K562 (cell line): ENCODE data around the gene COLQ. TPM values are rescaled to one million over a fixed set of nuclear protein-coding genes. Genes with fewer than 3 reads are reported as not detected.

Experiments
- ATAC-seq: fragments of 200-7000 bp; cut with Tn5 transposase; 3 replicates; pipeline ENCODE4 v1.9.1; 2020; ENCODE audit warnings: moderate library complexity
- BruUV-seq: library from RNA; stranded (reverse); fragments of 400-500 nt; replicated peaks from 2 replicates; lab custom pipeline; 2021; lab: Mats Ljungman, UMichigan
- CTCF ChIA-PET: fragments of 300-600 bp; formaldehyde crosslinking; extraction: SDS; loops from one replicate; lab custom pipeline; 2021; ENCODE audit warnings: low intra/inter-chr PET ratio; lab: Yijun Ruan, JAX
- POLR2A ChIA-PET: fragments of 300-600, 350-650 bp; sonication (Branson Sonifier 250); formaldehyde crosslinking; extraction: SDS; loops from one replicate; lab custom pipeline; 2021; ENCODE audit warnings: antibody characterized with exemption, inconsistent platforms; lab: Yijun Ruan, JAX
- DNase-seq, 4 experiments: peaks; one replicate each; pipeline versions ENCODE4 v3.0.0 to v3.0.0-alpha.2; 2011 to 2018; ENCODE audit warnings: low spot score in 3 of 4, mixed read lengths in 3 of 4; ENCODE audit errors: extremely low read depth in 1 of 4
- FAIRE-seq: peaks from 2 replicates; lab custom pipeline; 2011; peaks lifted over from hg19 to GRCh38; lab: Jason Lieb, UNC
- H2AFZ ChIP-seq: 2 replicates; pipeline ENCODE4 v1.6.0; 2011; ENCODE audit warnings: low read depth, low read length, control low read depth, inconsistent platforms
- H3K27ac ChIP-seq: fragments of 200-600 bp; 3 replicates; pipeline ENCODE4 v1.8.0; 2011; ENCODE audit warnings: low read depth, mild to moderate bottlenecking, control low read depth, inconsistent platforms, low read length, moderate library complexity, mixed read lengths; ENCODE audit errors: extremely low read depth
- H3K27me3 ChIP-seq, 2 experiments: fragments of 300-600 bp in 1 of 2; 2 replicates in 1 of 2; 3 replicates in 1 of 2; pipeline versions ENCODE4 v1.6.0 to v1.8.0; 2011; ENCODE audit warnings: inconsistent platforms in 2 of 2, low read length in 2 of 2, mild to moderate bottlenecking in 1 of 2, mixed read lengths in 1 of 2, moderate library complexity in 1 of 2; ENCODE audit not compliant: control insufficient read depth in 2 of 2, insufficient read depth in 2 of 2
- H3K36me3 ChIP-seq: fragments of 300-600 bp; 3 replicates; pipeline ENCODE4 v1.8.0; 2011; ENCODE audit warnings: mild to moderate bottlenecking, low read length, inconsistent platforms; ENCODE audit not compliant: control insufficient read depth, insufficient read depth
- H3K4me1 ChIP-seq, 2 experiments: fragments of 200-600 bp in 1 of 2; replicated peaks in 1 of 2; 2 replicates in 1 of 2; 3 replicates in 1 of 2; pipeline versions ENCODE4 v1.5.1 to v1.8.0; 2011; ENCODE audit warnings: inconsistent platforms in 2 of 2, low read length in 2 of 2, mild to moderate bottlenecking in 1 of 2, mixed read lengths in 1 of 2, moderate library complexity in 1 of 2; ENCODE audit not compliant: control insufficient read depth in 2 of 2, insufficient read depth in 2 of 2
- H3K4me2 ChIP-seq: 2 replicates; pipeline ENCODE4 v1.6.1; 2011; ENCODE audit warnings: low read length, control low read depth, inconsistent platforms, mixed read lengths; ENCODE audit not compliant: insufficient read depth
- H3K4me3 ChIP-seq: fragments of 200-600 bp; sonication (generic), shearing (Covaris generic); 2 replicates; pipeline ENCODE4 v1.5.1; 2016; ENCODE audit warnings: control low read depth, inconsistent platforms
- H3K79me2 ChIP-seq: fragments of 200-600 bp; 3 replicates; pipeline ENCODE4 v1.8.0; 2011; ENCODE audit warnings: low read length, inconsistent platforms; ENCODE audit not compliant: control insufficient read depth, insufficient read depth
- H3K9ac ChIP-seq, 2 experiments: 2 replicates each; pipeline versions ENCODE4 v1.6.0 to v1.6.1; 2011; ENCODE audit warnings: low read depth in 2 of 2, low read length in 2 of 2, control low read depth in 1 of 2, inconsistent platforms in 1 of 2, mild to moderate bottlenecking in 1 of 2, mixed read lengths in 1 of 2; ENCODE audit not compliant: insufficient read depth in 1 of 2
- H3K9me1 ChIP-seq: one replicate; pipeline ENCODE4 v1.6.0; 2011; ENCODE audit warnings: inconsistent platforms, mild to moderate bottlenecking, low read length, moderate library complexity; ENCODE audit not compliant: control insufficient read depth, insufficient read depth
- H3K9me3 ChIP-seq: replicated peaks from 2 replicates; pipeline ENCODE4 v1.5.1; 2011; ENCODE audit warnings: low read depth, low read length, inconsistent platforms; ENCODE audit not compliant: control insufficient read depth, insufficient read depth
- H4K20me1 ChIP-seq: replicated peaks from 2 replicates; pipeline ENCODE4 v1.6.1; 2011; ENCODE audit warnings: low read length, inconsistent platforms, mixed read lengths; ENCODE audit not compliant: control insufficient read depth, insufficient read depth
- ZNF134 ChIP-seq: fragments of 250-450 bp; sonication (Bioruptor Pico); conservative IDR thresholded peaks from 2 replicates; pipeline ENCODE4 v1.4.0; 2020
- ZNF398 ChIP-seq: fragments of 250-450 bp; sonication (Bioruptor Pico); IDR thresholded peaks from 2 replicates; pipeline ENCODE4 v1.8.0; 2021; ENCODE audit warnings: moderate library complexity, mild to moderate bottlenecking, inconsistent platforms
- WGBS: fragments of 100-300 bp; shearing (Covaris generic); methylation state at CpG from one replicate; pipeline ENCODE4 v1.1.6; 2016; ENCODE audit warnings: low coverage, mixed read lengths; ENCODE audit not compliant: insufficient coverage; ENCODE audit errors: missing lambda C conversion rate; 5-methylcytosine and 5-hydroxymethylcytosine counted together
- in situ Hi-C: fragments of 300-500 bp; cut with MboI; formaldehyde crosslinking; loops from 4 replicates; pipeline ENCODE4 v1.15.0; 2018; ENCODE audit warnings: inconsistent platforms, mixed read lengths
- intact Hi-C: fragments of 100-400 bp; cut with micrococcal nuclease; formaldehyde crosslinking; loops from 2 replicates; pipeline ENCODE4 v1.14.2; 2022
- polyA plus RNA-seq, 8 experiments: library from polyadenylated mRNA; depleted of rRNA in 4 of 8; stranded (reverse) in 5 of 8; unstranded in 3 of 8; fragments of >200 nt; fragmentation: Nextera tagmentation in 2 of 8; fragmentation: Illumina TruSeq in 1 of 8; extraction: Ambion mirVana in 2 of 8; extraction: Trizol in 1 of 8; gene quantifications; 2 replicates each; pipeline versions ENCODE4 v1.2.1 to v1.2.3, GENCODE V29; 2011 to 2014; ENCODE audit warnings: inconsistent platforms in 1 of 8, missing spikeins in 1 of 8
- total RNA-seq, 7 experiments: library from RNA; depleted of rRNA in 6 of 7; stranded (reverse); fragments of >200 nt in 6 of 7; fragmentation: Illumina TruSeq in 2 of 7; extraction: Trizol in 2 of 7; gene quantifications; 2 replicates each; pipeline versions ENCODE4 v1.2.1 to v1.2.3, GENCODE V29; 2011 to 2021; ENCODE audit warnings: low replicate concordance in 1 of 7

The COLQ gene
- total and polyA plus RNA-seq, 9 of the 15 experiments (the other 6 are each of a cell fraction or from before 2014, with no cell fraction given), result 0.04 to 0.36 (median 0.27) TPM; not detected in 4

- TF ChIP-seq ZNF134 (CRISPR knock-in tag), result peak; percentile 53
- TF ChIP-seq ZNF398 (CRISPR knock-in tag), result no peak
- TF ChIP-seq, all 486 proteins: peak for 1
- ATAC-seq (no peak; the same call in 2 of the 3 replicates), DNase-seq (no peak), FAIRE-seq (no peak)
- H3K9ac ChIP-seq, result no peak overlapping the region
- no peaks in the 10 kb centered on the region for H3K36me3 ChIP-seq
- ChIA-PET POLR2A (interaction anchor here (0.5 to 2.8 kb wide), 6 partner anchors 14 to 73 kb away, joined by 3 to 8 read pairs (median 4); no protein-coding TSS in a partner anchor), CTCF (no interaction called here)
- H3K9me1 ChIP-seq, result no peaks in the 10 kb centered on the region
- WGBS, result under 1% methylated on average over 9 of the region's 9 CpGs
- no peak overlapping the region for H3K4me2 ChIP-seq
- H3K9me3 ChIP-seq, result no peaks in the 10 kb centered on the region
- BruUV-seq, result no TSS peak
- in situ Hi-C loops, result no loop called here
- H4K20me1 ChIP-seq, result no peaks in the 10 kb centered on the region
- intact Hi-C loops, result no loop called here
- no peak overlapping the region for H3K4me3 ChIP-seq
- H3K4me1 ChIP-seq, result no peaks in the 10 kb centered on the region
- H3K27me3 ChIP-seq, result peaks cover 48 to 75% of the 10 kb centered on the region in 2 experiments
- no peak overlapping the region for H3K27ac ChIP-seq
- no peaks in the 10 kb centered on the region for H3K79me2 ChIP-seq
- no peak overlapping the region for H2AFZ ChIP-seq
These were observed 25.8 kb downstream of the COLQ start for GRCh38 chr3:15495461-15496340.
